Endothelial cell of umbilical vein (primary cell): Measurements from ENCODE around the gene SLC9B2. TPM values are rescaled to one million over a fixed set of nuclear protein-coding genes. Genes with fewer than 3 reads are reported as not detected.

Experiments used
- BruUV-seq: library from RNA; stranded (reverse); fragments of 400-500 nt; replicated peaks from 2 replicates; lab custom pipeline; 2021; lab: Mats Ljungman, UMichigan
- CTCF ChIA-PET: fragments of 300-600, 350-600 bp; sonication (Branson Sonifier 250); formaldehyde crosslinking; loops from one replicate; lab custom pipeline; 2021; ENCODE audit warnings: antibody characterized with exemption, inconsistent platforms; lab: Charles Lee
- POLR2A ChIA-PET: fragments of 300-600, 350-600 bp; sonication (Branson Sonifier 250); formaldehyde crosslinking; loops from one replicate; lab custom pipeline; 2021; ENCODE audit warnings: antibody characterized with exemption, inconsistent platforms; lab: Charles Lee
- DNase-seq: peaks from one replicate; pipeline ENCODE4 v3.0.0-alpha.2; 2011; ENCODE audit warnings: low read depth, low spot score
- FAIRE-seq: peaks from 2 replicates; lab custom pipeline; 2011; peaks lifted over from hg19 to GRCh38; lab: Jason Lieb, UNC
- H2AFZ ChIP-seq: 2 replicates; pipeline ENCODE4 v1.6.0; 2012; ENCODE audit warnings: low read depth, low read length, control low read depth, inconsistent platforms
- H3K27ac ChIP-seq: 2 replicates; pipeline ENCODE4 v1.5.1; 2011; ENCODE audit warnings: low read depth, mild to moderate bottlenecking, control low read depth, low read length, moderate library complexity; ENCODE audit not compliant: insufficient read depth
- H3K27me3 ChIP-seq, 2 experiments: 2 replicates each; pipeline versions ENCODE4 v1.6.0 to v1.6.1; 2011; ENCODE audit warnings: low read length in 2 of 2, mixed read lengths in 1 of 2; ENCODE audit not compliant: control insufficient read depth in 2 of 2, insufficient read depth in 2 of 2
- H3K36me3 ChIP-seq, 2 experiments: 2 replicates in 1 of 2; 3 replicates in 1 of 2; pipeline ENCODE4 v1.5.1; 2011; ENCODE audit warnings: low read length in 2 of 2, mild to moderate bottlenecking in 1 of 2, moderate library complexity in 1 of 2; ENCODE audit not compliant: control insufficient read depth in 2 of 2, insufficient read depth in 2 of 2; ENCODE audit errors: extremely low read depth in 1 of 2
- H3K4me1 ChIP-seq: 3 replicates; pipeline ENCODE4 v1.5.1; 2011; ENCODE audit warnings: mild to moderate bottlenecking, low read length; ENCODE audit not compliant: control insufficient read depth, insufficient read depth; ENCODE audit errors: extremely low read depth
- H3K4me2 ChIP-seq: 2 replicates; pipeline ENCODE4 v1.6.1; 2011; ENCODE audit warnings: low read length, control low read depth, mixed read lengths; ENCODE audit not compliant: insufficient read depth
- H3K4me3 ChIP-seq, 3 experiments: fragments of 200-600 bp in 1 of 3; sonication (generic), shearing (Covaris generic) in 1 of 3; replicated peaks in 1 of 3; 2 replicates each; pipeline ENCODE4 v1.5.1; 2011 to 2016; ENCODE audit warnings: control low read depth in 3 of 3, low read length in 3 of 3, mild to moderate bottlenecking in 2 of 3, inconsistent platforms in 1 of 3, low read depth in 1 of 3, moderate library complexity in 1 of 3; ENCODE audit not compliant: insufficient read depth in 1 of 3
- H3K79me2 ChIP-seq: 2 replicates; pipeline ENCODE4 v1.6.0; 2012; ENCODE audit warnings: low read length, inconsistent platforms; ENCODE audit not compliant: control insufficient read depth, insufficient read depth
- H3K9ac ChIP-seq: replicated peaks from 2 replicates; pipeline ENCODE3; 2011; ENCODE audit warnings: low read length, control low read depth; ENCODE audit not compliant: insufficient read depth; ENCODE audit errors: extremely low read depth
- H3K9me1 ChIP-seq: replicated peaks from 3 replicates; pipeline ENCODE4 v1.6.0; 2011; ENCODE audit warnings: mild to moderate bottlenecking, low read length; ENCODE audit not compliant: control insufficient read depth, insufficient read depth; ENCODE audit errors: extremely low read depth
- H3K9me3 ChIP-seq: replicated peaks from 2 replicates; pipeline ENCODE4 v1.5.1; 2012; ENCODE audit warnings: low read length, inconsistent platforms; ENCODE audit not compliant: control insufficient read depth, insufficient read depth
- H4K20me1 ChIP-seq: replicated peaks from 2 replicates; pipeline ENCODE3; 2011; ENCODE audit warnings: mild to moderate bottlenecking, low read length; ENCODE audit not compliant: control insufficient read depth, insufficient read depth; ENCODE audit errors: extremely low read depth
- EZH2 ChIP-seq: IDR thresholded peaks from 2 replicates; pipeline ENCODE4 v1.6.1; 2012; ENCODE audit warnings: borderline replicate concordance, low read depth, mild to moderate bottlenecking, moderate library complexity, low read length, inconsistent platforms; ENCODE audit not compliant: severe bottlenecking
- FOS ChIP-seq: IDR thresholded peaks from 2 replicates; pipeline ENCODE4 v1.6.1; 2011; ENCODE audit warnings: mild to moderate bottlenecking, low read length, moderate library complexity, borderline replicate concordance; ENCODE audit not compliant: insufficient read depth
- GATA2 ChIP-seq: IDR thresholded peaks from 2 replicates; pipeline ENCODE4 v1.7.0; 2011; ENCODE audit warnings: low read depth, mild to moderate bottlenecking, moderate library complexity, mixed read lengths, low read length; ENCODE audit not compliant: insufficient read length, insufficient read depth
- JUN ChIP-seq: IDR thresholded peaks from 2 replicates; pipeline ENCODE4 v1.6.1; 2011; ENCODE audit warnings: borderline replicate concordance, low read depth; ENCODE audit not compliant: insufficient read length, insufficient read depth
- MYC ChIP-seq: IDR thresholded peaks from one replicate; pipeline ENCODE4 v1.6.1; 2011; ENCODE audit warnings: mild to moderate bottlenecking, low read depth, low read length
- POLR2A ChIP-seq: IDR thresholded peaks from 2 replicates; pipeline ENCODE4 v1.6.1; 2012; ENCODE audit warnings: low read depth, mild to moderate bottlenecking, control low read depth, low read length
- POLR2AphosphoS5 ChIP-seq: IDR thresholded peaks from 2 replicates; pipeline ENCODE4 v1.6.1; 2012; ENCODE audit warnings: low read depth, mild to moderate bottlenecking, control low read depth, low read length, moderate library complexity; ENCODE audit not compliant: insufficient read depth
- dilution Hi-C: fragments of 300-500 bp; cut with MboI; formaldehyde crosslinking; loops from one replicate; pipeline ENCODE4 v1.15.0; 2019; ENCODE audit warnings: low sequenced_read_pairs; ENCODE audit not compliant: extremely low pct_ligation_motif_present
- intact Hi-C: fragments of 100-400 bp; cut with micrococcal nuclease; formaldehyde crosslinking; loops from one replicate; pipeline ENCODE4 v1.10.0; 2022
- polyA plus RNA-seq, 4 experiments: library from polyadenylated mRNA; depleted of rRNA in 3 of 4; stranded (reverse) in 3 of 4; unstranded in 1 of 4; fragments of >200 nt; gene quantifications; 2 replicates each; pipeline versions ENCODE4 v1.2.1 to v1.2.3, GENCODE V29; 2011 to 2012; ENCODE audit warnings: missing spikeins in 1 of 4
- total RNA-seq: library from RNA; stranded (reverse); gene quantifications from 2 replicates; pipeline ENCODE4 v1.2.3, GENCODE V29; 2021
- TF ChIP-seq, protein P1 (sequence below): IDR thresholded peaks from 2 replicates; pipeline ENCODE4 v1.6.1; 2011; ENCODE audit not compliant: insufficient read depth, insufficient read length
- TF ChIP-seq, protein P2 (sequence below), 2 donors: IDR thresholded peaks; 1 replicate in 1 of 2; 2 replicates in 1 of 2; pipeline ENCODE4 v1.5.1; 2011; ENCODE audit warnings: low read length in 2 of 2, mild to moderate bottlenecking in 2 of 2, moderate library complexity in 2 of 2, control low read depth in 1 of 2, inconsistent platforms in 1 of 2, low read depth in 1 of 2; ENCODE audit not compliant: insufficient read depth in 1 of 2; ENCODE audit errors: extremely low read depth in 1 of 2

The SLC9B2 gene
- total and polyA plus RNA-seq, 2 donors (not counting 3 experiments of a cell fraction or from before 2014, with no cell fraction given): 9.6 to 23.5 TPM

DNA sequence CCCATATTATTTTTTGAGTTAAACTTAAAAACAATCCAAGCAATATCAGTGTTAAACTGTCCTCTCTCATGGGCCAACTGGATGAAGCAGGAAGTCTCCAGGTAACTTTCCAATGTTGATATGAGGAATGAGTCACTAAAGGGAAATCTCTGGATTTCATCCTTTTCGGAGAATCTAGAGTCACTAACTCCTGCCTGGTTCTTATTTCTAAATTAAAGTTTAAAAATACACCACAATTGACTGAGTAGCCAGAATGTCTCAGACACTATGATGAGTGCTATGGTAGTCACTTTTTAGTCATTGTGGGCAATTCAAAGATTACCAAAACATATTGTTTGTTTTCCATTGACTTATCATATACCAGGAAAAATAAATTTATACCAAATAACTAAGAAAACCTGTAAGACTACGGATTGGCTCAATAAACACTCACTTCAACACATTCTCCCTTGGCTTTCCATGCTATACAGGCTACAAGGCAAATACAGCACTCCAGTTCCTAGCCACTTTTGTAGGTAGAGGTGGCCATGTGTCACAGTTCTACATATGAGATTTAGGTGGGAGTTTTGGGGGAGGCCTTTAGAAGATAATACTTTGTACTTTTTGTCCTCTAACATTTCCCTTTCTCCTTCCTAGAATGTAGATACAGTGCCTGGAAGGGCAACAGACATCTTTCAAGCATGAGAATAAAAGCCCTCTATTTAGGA lies 8.6 kb downstream of the SLC9B2 start:
- CTCF ChIA-PET: no interaction called here
- no peak for DNase-seq

More for the DNA sequence above, 8.6 kb downstream of the SLC9B2 start:
- FAIRE-seq: no peak
- Histone ChIP-seq H4K20me1 (peaks cover 3% of the 10 kb centered on the region), H3K36me3 (peaks cover 0 to 6% of the 10 kb centered on the region in 2 experiments), H3K9ac (no peak overlapping the region), H3K4me1 (no peaks in the 10 kb centered on the region), H3K27me3 (no peaks in the 10 kb centered on the region), H3K79me2 (peaks cover 36% of the 10 kb centered on the region), H3K9me3 (no peaks in the 10 kb centered on the region), H2AFZ (no peak overlapping the region), H3K4me2 (no peak overlapping the region), H3K9me1 (peaks cover 3% of the 10 kb centered on the region), H3K4me3 (no peak overlapping the region), H3K27ac (no peak overlapping the region)
- no TSS peak for BruUV-seq
- no peak for TF ChIP-seq POLR2AphosphoS5
- no peak for TF ChIP-seq FOS
- TF ChIP-seq GATA2: no peak
- no peak for TF ChIP-seq POLR2A
- TF ChIP-seq, protein P1, sequence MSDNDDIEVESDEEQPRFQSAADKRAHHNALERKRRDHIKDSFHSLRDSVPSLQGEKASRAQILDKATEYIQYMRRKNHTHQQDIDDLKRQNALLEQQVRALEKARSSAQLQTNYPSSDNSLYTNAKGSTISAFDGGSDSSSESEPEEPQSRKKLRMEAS: no peak
- no peak for TF ChIP-seq EZH2
- TF ChIP-seq JUN: no peak
- TF ChIP-seq MYC: no peak
- TF ChIP-seq, protein P2, sequence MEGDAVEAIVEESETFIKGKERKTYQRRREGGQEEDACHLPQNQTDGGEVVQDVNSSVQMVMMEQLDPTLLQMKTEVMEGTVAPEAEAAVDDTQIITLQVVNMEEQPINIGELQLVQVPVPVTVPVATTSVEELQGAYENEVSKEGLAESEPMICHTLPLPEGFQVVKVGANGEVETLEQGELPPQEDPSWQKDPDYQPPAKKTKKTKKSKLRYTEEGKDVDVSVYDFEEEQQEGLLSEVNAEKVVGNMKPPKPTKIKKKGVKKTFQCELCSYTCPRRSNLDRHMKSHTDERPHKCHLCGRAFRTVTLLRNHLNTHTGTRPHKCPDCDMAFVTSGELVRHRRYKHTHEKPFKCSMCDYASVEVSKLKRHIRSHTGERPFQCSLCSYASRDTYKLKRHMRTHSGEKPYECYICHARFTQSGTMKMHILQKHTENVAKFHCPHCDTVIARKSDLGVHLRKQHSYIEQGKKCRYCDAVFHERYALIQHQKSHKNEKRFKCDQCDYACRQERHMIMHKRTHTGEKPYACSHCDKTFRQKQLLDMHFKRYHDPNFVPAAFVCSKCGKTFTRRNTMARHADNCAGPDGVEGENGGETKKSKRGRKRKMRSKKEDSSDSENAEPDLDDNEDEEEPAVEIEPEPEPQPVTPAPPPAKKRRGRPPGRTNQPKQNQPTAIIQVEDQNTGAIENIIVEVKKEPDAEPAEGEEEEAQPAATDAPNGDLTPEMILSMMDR (IDR thresholded peaks at IDR 0.05; ENCODE audit: extremely low read depth in 1 of 2, insufficient read depth in 1 of 2, low read depth in 1 of 2, low read length in 2 of 2): no peak
- dilution Hi-C loops: no loop called here
- POLR2A ChIA-PET: no interaction called here
- intact Hi-C loops: no loop called here
